Measurements from ENCODE around the gene HAS3. TPM values are rescaled to one million over a fixed set of nuclear protein-coding genes. Genes with fewer than 3 reads are reported as not detected.

HAS3 gene
- total RNA-seq, 1 experiment from 2014 or later: 6.9 TPM

- ATAC-seq (no peak), DNase-seq (ENCODE audit: low read depth, low spot score) (no peak)
- no peak overlapping the region for H3K4me3 ChIP-seq (ENCODE audit: low read depth in 2 of 2, low read length in 2 of 2)
- no peaks in the 10 kb centered on the region for H3K9me3 ChIP-seq (ENCODE audit: control insufficient read depth, insufficient read depth, low read depth, low read length)
- intact Hi-C loops (cut with micrococcal nuclease; ENCODE audit: unreplicated experiment): loop anchor here (10.0 kb wide), 1 partner anchor 261 kb away; no protein-coding TSS in a partner anchor
- POLR2A ChIA-PET: interaction anchor here (0.6 kb wide), 1 partner anchor 202 kb away, joined by 7 read pairs; no protein-coding TSS in a partner anchor
- no peaks in the 10 kb centered on the region for H3K27me3 ChIP-seq (ENCODE audit: control insufficient read depth, insufficient read depth, low read length)
- H3K27ac ChIP-seq (ENCODE audit: low read length): no peak overlapping the region
- peaks cover 4% of the 10 kb centered on the region for H3K36me3 ChIP-seq (ENCODE audit: control insufficient read depth, insufficient read depth, low read length)
- TF ChIP-seq TCF7L2 (IDR thresholded peaks at IDR 0.05; ENCODE audit: low read depth, low read length) (no peak), CTCF (IDR thresholded peaks at IDR 0.05) (no peak), POLR2AphosphoS5 (IDR thresholded peaks at IDR 0.05; ENCODE audit: low read depth, low read length) (no peak), REST (IDR thresholded peaks at IDR 0.05; ENCODE audit: insufficient read depth in 1 of 2, low read depth in 2 of 2, low read length in 1 of 2) (no peak), SIN3A (IDR thresholded peaks at IDR 0.05; ENCODE audit: borderline replicate concordance, insufficient read depth, low read depth, low read length) (no peak)
- CTCF ChIA-PET: no interaction called here
- in situ Hi-C loops (cut with HindIII; ENCODE audit: low pct_unique_long_range_greater_than_20kb, low sequenced_read_pairs): no loop called here
- 0 out of 2 replicates have a peak, but pooled peaks cover 2% of the 10 kb centered on the region for H3K4me1 ChIP-seq (ENCODE audit: control insufficient read depth, insufficient read depth, low read length)
- no TSS peak for BruUV-seq (replicated peaks)
Observed at GRCh38 chr16:69115361-69115760, 9.9 kb downstream of the HAS3 start.

GRCh38 chr16:69115837-69116236, 10.4 kb downstream of the HAS3 start:
- in situ Hi-C loops (cut with HindIII; ENCODE audit: low pct_unique_long_range_greater_than_20kb, low sequenced_read_pairs) (no loop called here), intact Hi-C loops (cut with micrococcal nuclease; ENCODE audit: unreplicated experiment) (loop anchor here (10.0 kb wide), 1 partner anchor 261 kb away; no protein-coding TSS in a partner anchor)
- ChIA-PET CTCF (no interaction called here), POLR2A (no interaction called here)
- Histone ChIP-seq H3K4me1 (ENCODE audit: control insufficient read depth, insufficient read depth, low read length) (0 out of 2 replicates have a peak, but pooled peaks cover 2% of the 10 kb centered on the region), H3K27ac (ENCODE audit: low read length) (no peak overlapping the region), H3K9me3 (ENCODE audit: control insufficient read depth, insufficient read depth, low read depth, low read length) (no peaks in the 10 kb centered on the region), H3K4me3 (ENCODE audit: low read depth in 2 of 2, low read length in 2 of 2) (no peak overlapping the region), H3K36me3 (ENCODE audit: control insufficient read depth, insufficient read depth, low read length) (peaks cover 4% of the 10 kb centered on the region), H3K27me3 (ENCODE audit: control insufficient read depth, insufficient read depth, low read length) (no peaks in the 10 kb centered on the region)
- ATAC-seq (no peak), DNase-seq (ENCODE audit: low read depth, low spot score) (no peak)
- no peak for TF ChIP-seq TCF7L2 (IDR thresholded peaks at IDR 0.05; ENCODE audit: low read depth, low read length)
- no peak for TF ChIP-seq POLR2AphosphoS5 (IDR thresholded peaks at IDR 0.05; ENCODE audit: low read depth, low read length)
- TF ChIP-seq CTCF (IDR thresholded peaks at IDR 0.05): no peak
- no peak for TF ChIP-seq REST (IDR thresholded peaks at IDR 0.05; ENCODE audit: insufficient read depth in 1 of 2, low read depth in 2 of 2, low read length in 1 of 2)
- TF ChIP-seq SIN3A (IDR thresholded peaks at IDR 0.05; ENCODE audit: borderline replicate concordance, insufficient read depth, low read depth, low read length): no peak
- no TSS peak for BruUV-seq (replicated peaks)
